ENCODE measurements around the gene DAD1. TPM values are rescaled to one million over a fixed set of nuclear protein-coding genes. Genes with fewer than 3 reads are reported as not detected.

Gene DAD1
- polyA plus RNA-seq, 1 of the 3 experiments (the other 2 are of a cell fraction): 406 TPM

DNA sequence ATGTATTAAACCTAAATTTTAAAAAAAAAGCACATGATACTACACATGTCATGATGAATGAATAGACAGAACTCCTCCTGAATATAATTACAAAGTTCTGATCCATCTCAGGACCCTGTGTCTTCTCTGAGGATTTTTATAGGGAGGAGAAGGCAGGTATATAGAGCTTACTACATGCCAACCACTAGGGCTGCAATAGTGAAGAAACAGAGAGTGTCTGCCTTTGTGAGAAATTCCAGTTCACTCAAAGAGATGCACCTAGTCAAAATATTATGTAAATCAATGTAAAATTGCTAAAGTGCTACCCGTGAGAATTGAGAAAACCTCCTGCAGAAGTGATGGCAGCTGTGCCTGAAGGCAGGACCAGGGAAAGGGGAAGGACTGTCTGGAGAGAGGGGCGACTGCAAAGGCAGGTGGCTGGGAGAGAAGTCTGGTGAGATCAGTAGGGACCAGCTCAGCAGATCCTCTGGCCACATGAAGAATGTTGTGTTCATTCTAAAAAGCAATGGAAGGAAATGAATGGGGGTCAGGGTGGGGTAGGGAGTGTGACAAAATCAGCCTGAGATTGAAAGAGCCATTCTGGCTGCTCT lies 24.2 kb upstream of the DAD1 start:
- Histone ChIP-seq H3K9me2 (no peaks in the 10 kb centered on the region), H3K9ac (no peak overlapping the region), H3K4me3 (ENCODE audit: low read depth in 2 of 2, low read length in 1 of 2) (no peak overlapping the region), H3K9me3 (no peaks in the 10 kb centered on the region), H3K27me3 (ENCODE audit: insufficient read depth) (no peaks in the 10 kb centered on the region), H4K20me1 (ENCODE audit: insufficient read depth) (no peaks in the 10 kb centered on the region), H3K27ac (ENCODE audit: low read depth in 2 of 2, low read length in 1 of 2) (no peak overlapping the region), H2AFZ (ENCODE audit: low read depth) (no peak overlapping the region), H3F3A (replicated peaks; ENCODE audit: insufficient read depth) (peaks cover 7% of the 10 kb centered on the region), H3K79me2 (ENCODE audit: insufficient read depth) (no peaks in the 10 kb centered on the region), H3K4me2 (no peak overlapping the region), H3K4me1 (ENCODE audit: control insufficient read depth in 1 of 2, insufficient read depth in 2 of 2, low read depth in 1 of 2, low read length in 1 of 2) (peaks cover 0 to 9% of the 10 kb centered on the region in 2 experiments; a peak in 1 of 4 replicates), H3K36me3 (replicated peaks in 1 of 2; ENCODE audit: control insufficient read depth in 1 of 2, insufficient read depth in 2 of 2, low read length in 1 of 2) (peaks cover 0 to 10% of the 10 kb centered on the region in 2 experiments)
- CTCF ChIA-PET: interaction anchor here (1.2 to 1.4 kb wide), 3 partner anchors 12 to 42 kb away, joined by 3 to 4 read pairs (median 3); partner anchors contain the start of gene ABHD4
- no peak for DNase-seq
- POLR2A ChIA-PET: no interaction called here
- WGBS (ENCODE audit: low lambda C conversion rate): 63% methylated on average over 2 of the region's 2 CpGs
- no peak for TF ChIP-seq FOSL2 (IDR thresholded peaks at IDR 0.05; ENCODE audit: borderline replicate concordance, low read depth)
- TF ChIP-seq, protein P1, sequence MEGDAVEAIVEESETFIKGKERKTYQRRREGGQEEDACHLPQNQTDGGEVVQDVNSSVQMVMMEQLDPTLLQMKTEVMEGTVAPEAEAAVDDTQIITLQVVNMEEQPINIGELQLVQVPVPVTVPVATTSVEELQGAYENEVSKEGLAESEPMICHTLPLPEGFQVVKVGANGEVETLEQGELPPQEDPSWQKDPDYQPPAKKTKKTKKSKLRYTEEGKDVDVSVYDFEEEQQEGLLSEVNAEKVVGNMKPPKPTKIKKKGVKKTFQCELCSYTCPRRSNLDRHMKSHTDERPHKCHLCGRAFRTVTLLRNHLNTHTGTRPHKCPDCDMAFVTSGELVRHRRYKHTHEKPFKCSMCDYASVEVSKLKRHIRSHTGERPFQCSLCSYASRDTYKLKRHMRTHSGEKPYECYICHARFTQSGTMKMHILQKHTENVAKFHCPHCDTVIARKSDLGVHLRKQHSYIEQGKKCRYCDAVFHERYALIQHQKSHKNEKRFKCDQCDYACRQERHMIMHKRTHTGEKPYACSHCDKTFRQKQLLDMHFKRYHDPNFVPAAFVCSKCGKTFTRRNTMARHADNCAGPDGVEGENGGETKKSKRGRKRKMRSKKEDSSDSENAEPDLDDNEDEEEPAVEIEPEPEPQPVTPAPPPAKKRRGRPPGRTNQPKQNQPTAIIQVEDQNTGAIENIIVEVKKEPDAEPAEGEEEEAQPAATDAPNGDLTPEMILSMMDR (IDR thresholded peaks at IDR 0.05): peak; percentile 20; the same call in 1 of the 2 replicates

DNA sequence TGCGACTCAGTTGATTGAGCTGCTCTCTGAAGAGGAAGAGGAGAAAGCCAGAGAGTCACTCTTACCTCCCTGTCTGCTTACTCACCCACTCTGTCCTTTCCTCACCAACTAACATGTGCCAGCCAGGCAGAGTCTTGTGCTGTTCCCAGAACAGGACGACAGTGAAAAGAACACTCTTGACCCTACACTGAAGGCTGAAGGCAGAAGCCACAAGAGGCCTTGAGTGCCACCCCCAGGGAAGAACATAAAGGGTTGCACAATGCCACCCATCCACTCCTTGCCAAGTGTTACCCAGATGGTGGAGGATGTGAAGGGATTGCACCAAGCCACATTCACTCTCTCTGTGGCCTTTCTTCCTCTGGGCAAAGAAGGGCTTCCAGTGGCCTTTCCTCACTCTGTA lies 21.9 kb upstream of the DAD1 start:
- TF ChIP-seq, protein P2, sequence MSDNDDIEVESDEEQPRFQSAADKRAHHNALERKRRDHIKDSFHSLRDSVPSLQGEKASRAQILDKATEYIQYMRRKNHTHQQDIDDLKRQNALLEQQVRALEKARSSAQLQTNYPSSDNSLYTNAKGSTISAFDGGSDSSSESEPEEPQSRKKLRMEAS (IDR thresholded peaks at IDR 0.05; ENCODE audit: low read depth): no peak
- no peak for TF ChIP-seq NFIC (IDR thresholded peaks at IDR 0.05; ENCODE audit: borderline replicate concordance)
- TF ChIP-seq MXI1 (IDR thresholded peaks at IDR 0.05; ENCODE audit: low read depth, low read length): no peak
- no peak for TF ChIP-seq SMC3 (IDR thresholded peaks at IDR 0.05; ENCODE audit: low read depth, low read length)
- TF ChIP-seq, protein P3, sequence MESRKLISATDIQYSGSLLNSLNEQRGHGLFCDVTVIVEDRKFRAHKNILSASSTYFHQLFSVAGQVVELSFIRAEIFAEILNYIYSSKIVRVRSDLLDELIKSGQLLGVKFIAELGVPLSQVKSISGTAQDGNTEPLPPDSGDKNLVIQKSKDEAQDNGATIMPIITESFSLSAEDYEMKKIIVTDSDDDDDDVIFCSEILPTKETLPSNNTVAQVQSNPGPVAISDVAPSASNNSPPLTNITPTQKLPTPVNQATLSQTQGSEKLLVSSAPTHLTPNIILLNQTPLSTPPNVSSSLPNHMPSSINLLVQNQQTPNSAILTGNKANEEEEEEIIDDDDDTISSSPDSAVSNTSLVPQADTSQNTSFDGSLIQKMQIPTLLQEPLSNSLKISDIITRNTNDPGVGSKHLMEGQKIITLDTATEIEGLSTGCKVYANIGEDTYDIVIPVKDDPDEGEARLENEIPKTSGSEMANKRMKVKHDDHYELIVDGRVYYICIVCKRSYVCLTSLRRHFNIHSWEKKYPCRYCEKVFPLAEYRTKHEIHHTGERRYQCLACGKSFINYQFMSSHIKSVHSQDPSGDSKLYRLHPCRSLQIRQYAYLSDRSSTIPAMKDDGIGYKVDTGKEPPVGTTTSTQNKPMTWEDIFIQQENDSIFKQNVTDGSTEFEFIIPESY (IDR thresholded peaks at IDR 0.05; ENCODE audit: borderline replicate concordance, low read depth): no peak
- TF ChIP-seq FOXM1 (IDR thresholded peaks at IDR 0.05; ENCODE audit: low read depth): no peak
- no peak for TF ChIP-seq RCOR1 (IDR thresholded peaks at IDR 0.05; ENCODE audit: low read length)
- no peak for TF ChIP-seq CHD2 (IDR thresholded peaks at IDR 0.05; ENCODE audit: low read length, partially characterized antibody)
- TF ChIP-seq RFX5 (IDR thresholded peaks at IDR 0.05; ENCODE audit: low read length): no peak
- no peak for TF ChIP-seq MEF2A (IDR thresholded peaks at IDR 0.05; ENCODE audit: borderline replicate concordance, low read depth)
- Histone ChIP-seq H4K20me1 (ENCODE audit: insufficient read depth) (no peaks in the 10 kb centered on the region), H3K4me1 (ENCODE audit: control insufficient read depth in 1 of 2, insufficient read depth in 2 of 2, low read depth in 1 of 2, low read length in 1 of 2) (peaks cover 0 to 9% of the 10 kb centered on the region in 2 experiments; a peak in 1 of 4 replicates), H3K4me3 (ENCODE audit: low read depth in 2 of 2, low read length in 1 of 2) (no peak overlapping the region), H3F3A (replicated peaks; ENCODE audit: insufficient read depth) (peaks cover 7% of the 10 kb centered on the region), H3K27ac (ENCODE audit: low read depth in 2 of 2, low read length in 1 of 2) (no peak overlapping the region), H2AFZ (ENCODE audit: low read depth) (no peak overlapping the region), H3K36me3 (replicated peaks in 1 of 2; ENCODE audit: control insufficient read depth in 1 of 2, insufficient read depth in 2 of 2, low read length in 1 of 2) (peaks cover 9 to 28% of the 10 kb centered on the region in 2 experiments), H3K4me2 (no peak overlapping the region), H3K27me3 (ENCODE audit: insufficient read depth) (no peaks in the 10 kb centered on the region), H3K9me2 (no peaks in the 10 kb centered on the region), H3K9me3 (no peaks in the 10 kb centered on the region), H3K9ac (no peak overlapping the region), H3K79me2 (ENCODE audit: insufficient read depth) (no peaks in the 10 kb centered on the region)
- POLR2A ChIA-PET: no interaction called here
- no peak for DNase-seq
- WGBS (ENCODE audit: low lambda C conversion rate): 89% methylated on average over 1 of the region's 2 CpGs
- CTCF ChIA-PET: interaction anchor here (0.7 to 1.2 kb wide), 3 partner anchors 12 to 41 kb away, joined by 3 to 4 read pairs (median 3); no protein-coding TSS in a partner anchor

Measured in SK-N-SH (cell line).